CD8-positive, alpha-beta memory T cell (primary cell): ENCODE data around the gene SDK1. TPM values are rescaled to one million over a fixed set of nuclear protein-coding genes. Genes with fewer than 3 reads are reported as not detected.

ENCODE experiments used
- CTCF ChIA-PET: fragments of 350-600 bp; sonication (Branson Sonifier 250); formaldehyde crosslinking; loops from one replicate; lab custom pipeline; 2021; ENCODE audit warnings: antibody characterized with exemption; lab: Charles Lee
- POLR2A ChIA-PET: fragments of 350-600 bp; sonication (Branson Sonifier 250); formaldehyde crosslinking; loops from one replicate; lab custom pipeline; 2021; ENCODE audit warnings: antibody characterized with exemption; lab: Charles Lee
- DNase-seq, 5 donors: peaks; one replicate each; pipeline versions ENCODE4 v3.0.0 to v3.0.0-alpha.2; 2020 to 2022; ENCODE audit warnings: mixed read lengths in 1 of 5
- H3K27ac ChIP-seq: one replicate; pipeline ENCODE4 v1.7.0; 2013; ENCODE audit warnings: low read depth, mild to moderate bottlenecking, low read length, moderate library complexity
- H3K27me3 ChIP-seq: 2 replicates; pipeline ENCODE4 v1.7.0; 2013; ENCODE audit warnings: low read length, mild to moderate bottlenecking; ENCODE audit not compliant: insufficient read depth, poor library complexity, severe bottlenecking
- H3K36me3 ChIP-seq: 2 replicates; pipeline ENCODE4 v1.7.0; 2013; ENCODE audit warnings: mild to moderate bottlenecking, low read length, moderate library complexity; ENCODE audit not compliant: insufficient read depth
- H3K4me1 ChIP-seq: 2 replicates; pipeline ENCODE4 v1.7.0; 2013; ENCODE audit warnings: mild to moderate bottlenecking, low read length, moderate library complexity; ENCODE audit not compliant: insufficient read depth
- H3K4me3 ChIP-seq: 2 replicates; pipeline ENCODE4 v1.7.0; 2013; ENCODE audit warnings: mild to moderate bottlenecking, low read length
- H3K9me3 ChIP-seq: 2 replicates; pipeline ENCODE4 v1.7.0; 2013; ENCODE audit warnings: mild to moderate bottlenecking, low read length
- H3K27ac Mint-ChIP-seq, 8 donors: one replicate each; pipeline ENCODE4 v1.8.0; 2020 to 2021; ENCODE audit warnings: mixed read lengths in 8 of 8, mild to moderate bottlenecking in 6 of 8, inconsistent platforms in 3 of 8, moderate library complexity in 3 of 8
- H3K27me3 Mint-ChIP-seq, 2 donors: one replicate each; pipeline ENCODE4 v1.8.0; 2020 to 2021; ENCODE audit warnings: mixed read lengths in 2 of 2, mild to moderate bottlenecking in 1 of 2, moderate library complexity in 1 of 2
- H3K36me3 Mint-ChIP-seq, 3 donors: one replicate each; pipeline ENCODE4 v1.8.0; 2020 to 2021; ENCODE audit warnings: mixed read lengths in 3 of 3, inconsistent platforms in 1 of 3, mild to moderate bottlenecking in 1 of 3
- H3K4me1 Mint-ChIP-seq, 3 donors: one replicate each; pipeline ENCODE4 v1.8.0; 2020 to 2021; ENCODE audit warnings: mixed read lengths in 3 of 3, inconsistent platforms in 1 of 3, mild to moderate bottlenecking in 1 of 3
- H3K4me3 Mint-ChIP-seq, 7 donors: one replicate each; pipeline ENCODE4 v1.8.0; 2020 to 2021; ENCODE audit warnings: mixed read lengths in 7 of 7, mild to moderate bottlenecking in 6 of 7, moderate library complexity in 4 of 7, inconsistent platforms in 2 of 7
- H3K9me3 Mint-ChIP-seq, 5 donors: one replicate each; pipeline ENCODE4 v1.8.0; 2020 to 2022; ENCODE audit warnings: mixed read lengths in 5 of 5, mild to moderate bottlenecking in 3 of 5, moderate library complexity in 2 of 5, inconsistent platforms in 1 of 5
- polyA plus RNA-seq: library from polyadenylated mRNA; unstranded; fragments of 300-500 nt; fragmentation: Illumina TruSeq; gene quantifications from one replicate; pipeline ENCODE4 v1.2.3, GENCODE V29; 2021
- total RNA-seq, 2 experiments: library from RNA; stranded (reverse); gene quantifications; one replicate each; pipeline ENCODE4 v1.2.3, GENCODE V29; 2021

SDK1 gene
- total and polyA plus RNA-seq, 3 experiments from 2014 or later = 0.04 TPM; not detected in 1

- Mint-ChIP-seq H3K36me3 (no peaks in the 10 kb centered on the region), H3K4me3 (no peak overlapping the region), H3K27ac (no peak overlapping the region), H3K27me3 (peaks cover 0 to 3% of the 10 kb centered on the region in 2 donors), H3K9me3 (peaks cover 0 to 3% (median 0%) of the 10 kb centered on the region in 5 donors), H3K4me1 (no peaks in the 10 kb centered on the region)
- ChIA-PET CTCF (no interaction called here), POLR2A (no interaction called here)
- Histone ChIP-seq H3K27me3 (no peaks in the 10 kb centered on the region), H3K27ac (no peak overlapping the region), H3K9me3 (no peaks in the 10 kb centered on the region), H3K4me3 (no peak overlapping the region), H3K36me3 (no peaks in the 10 kb centered on the region), H3K4me1 (no peaks in the 10 kb centered on the region)
- DNase-seq = no peak
These were observed 868.4 kb downstream of the SDK1 start for GRCh38 chr7:4169455-4169854.

GRCh38 chr7:4170997-4171786 is 870.1 kb downstream of the SDK1 start:
- Mint-ChIP-seq H3K36me3 (no peaks in the 10 kb centered on the region), H3K27ac (no peak overlapping the region), H3K27me3 (peaks cover 0 to 3% of the 10 kb centered on the region in 2 donors), H3K9me3 (peaks cover 0 to 3% (median 0%) of the 10 kb centered on the region in 5 donors), H3K4me1 (no peaks in the 10 kb centered on the region), H3K4me3 (no peak overlapping the region)
- Histone ChIP-seq H3K9me3 (no peaks in the 10 kb centered on the region), H3K4me1 (no peaks in the 10 kb centered on the region), H3K36me3 (no peaks in the 10 kb centered on the region), H3K4me3 (no peak overlapping the region), H3K27me3 (no peaks in the 10 kb centered on the region), H3K27ac (no peak overlapping the region)
- ChIA-PET POLR2A (no interaction called here), CTCF (no interaction called here)
- no peak for DNase-seq

GRCh38 chr7:4172883-4173282 is 871.8 kb downstream of the SDK1 start:
- CTCF ChIA-PET = no interaction called here
- Mint-ChIP-seq H3K9me3 (peaks cover 0 to 2% (median 0%) of the 10 kb centered on the region in 5 donors), H3K4me1 (no peaks in the 10 kb centered on the region), H3K36me3 (no peaks in the 10 kb centered on the region), H3K27me3 (peaks cover 0 to 3% of the 10 kb centered on the region in 2 donors), H3K4me3 (no peak overlapping the region), H3K27ac (peak overlapping the region in 1 of 8 donors; percentile 34)
- H3K9me3 ChIP-seq = no peaks in the 10 kb centered on the region
- no peaks in the 10 kb centered on the region for H3K36me3 ChIP-seq
- no peak overlapping the region for H3K27ac ChIP-seq
- no peak overlapping the region for H3K4me3 ChIP-seq
- DNase-seq = no peak
- H3K4me1 ChIP-seq = no peaks in the 10 kb centered on the region
- H3K27me3 ChIP-seq = no peaks in the 10 kb centered on the region
- POLR2A ChIA-PET = no interaction called here

- Mint-ChIP-seq H3K4me3 (no peak overlapping the region), H3K4me1 (no peaks in the 10 kb centered on the region), H3K27ac (no peak overlapping the region), H3K27me3 (no peaks in the 10 kb centered on the region), H3K9me3 (peaks cover 0 to 2% (median 0%) of the 10 kb centered on the region in 5 donors), H3K36me3 (no peaks in the 10 kb centered on the region)
- no peaks in the 10 kb centered on the region for H3K36me3 ChIP-seq
- DNase-seq = no peak
- H3K4me1 ChIP-seq = no peaks in the 10 kb centered on the region
- ChIA-PET CTCF (no interaction called here), POLR2A (no interaction called here)
- H3K27ac ChIP-seq = no peak overlapping the region
- H3K9me3 ChIP-seq = no peaks in the 10 kb centered on the region
- H3K4me3 ChIP-seq = no peak overlapping the region
- H3K27me3 ChIP-seq = no peaks in the 10 kb centered on the region
These were observed 872.6 kb downstream of the SDK1 start for GRCh38 chr7:4173615-4174014.

- no peak for DNase-seq
- Histone ChIP-seq H3K36me3 (no peaks in the 10 kb centered on the region), H3K27ac (no peak overlapping the region), H3K4me3 (no peak overlapping the region), H3K4me1 (no peaks in the 10 kb centered on the region), H3K27me3 (no peaks in the 10 kb centered on the region), H3K9me3 (no peaks in the 10 kb centered on the region)
- H3K36me3 Mint-ChIP-seq = no peaks in the 10 kb centered on the region
- ChIA-PET POLR2A (no interaction called here), CTCF (no interaction called here)
- no peaks in the 10 kb centered on the region for H3K4me1 Mint-ChIP-seq
- no peak overlapping the region for H3K4me3 Mint-ChIP-seq
- H3K27me3 Mint-ChIP-seq = no peaks in the 10 kb centered on the region
- no peak overlapping the region for H3K27ac Mint-ChIP-seq
- peaks cover 0 to 2% (median 0%) of the 10 kb centered on the region in 5 donors for H3K9me3 Mint-ChIP-seq
These were observed 873.0 kb downstream of the SDK1 start for GRCh38 chr7:4174016-4174415.

GRCh38 chr7:4174451-4174850 is 873.4 kb downstream of the SDK1 start:
- no peak overlapping the region for H3K4me3 ChIP-seq
- ChIA-PET CTCF (no interaction called here), POLR2A (no interaction called here)
- H3K9me3 ChIP-seq = no peaks in the 10 kb centered on the region
- Mint-ChIP-seq H3K4me3 (no peak overlapping the region), H3K36me3 (no peaks in the 10 kb centered on the region), H3K4me1 (no peaks in the 10 kb centered on the region), H3K9me3 (peaks cover 0 to 2% (median 0%) of the 10 kb centered on the region in 5 donors), H3K27ac (no peak overlapping the region), H3K27me3 (no peaks in the 10 kb centered on the region)
- no peaks in the 10 kb centered on the region for H3K4me1 ChIP-seq
- H3K27me3 ChIP-seq = no peaks in the 10 kb centered on the region
- H3K27ac ChIP-seq = no peak overlapping the region
- DNase-seq = no peak
- no peaks in the 10 kb centered on the region for H3K36me3 ChIP-seq

- DNase-seq = peak in 1 of 5 donors; percentile 14
- no peak overlapping the region for H3K27ac ChIP-seq
- no peaks in the 10 kb centered on the region for H3K36me3 ChIP-seq
- ChIA-PET POLR2A (no interaction called here), CTCF (no interaction called here)
- Mint-ChIP-seq H3K4me1 (no peaks in the 10 kb centered on the region), H3K27ac (no peak overlapping the region), H3K9me3 (peaks cover 0 to 2% (median 0%) of the 10 kb centered on the region in 5 donors), H3K27me3 (no peaks in the 10 kb centered on the region), H3K36me3 (no peaks in the 10 kb centered on the region), H3K4me3 (no peak overlapping the region)
- H3K9me3 ChIP-seq = no peaks in the 10 kb centered on the region
- H3K4me1 ChIP-seq = no peaks in the 10 kb centered on the region
- H3K27me3 ChIP-seq = no peaks in the 10 kb centered on the region
- H3K4me3 ChIP-seq = no peak overlapping the region
These were observed 873.8 kb downstream of the SDK1 start for GRCh38 chr7:4174884-4175283.

- no peaks in the 10 kb centered on the region for H3K36me3 ChIP-seq
- Mint-ChIP-seq H3K4me3 (no peak overlapping the region), H3K27me3 (no peaks in the 10 kb centered on the region), H3K4me1 (no peaks in the 10 kb centered on the region), H3K36me3 (no peaks in the 10 kb centered on the region), H3K27ac (peak overlapping the region in 1 of 8 donors; percentile 38), H3K9me3 (peaks cover 0 to 2% (median 0%) of the 10 kb centered on the region in 5 donors)
- ChIA-PET CTCF (no interaction called here), POLR2A (no interaction called here)
- H3K4me3 ChIP-seq = no peak overlapping the region
- peak in 1 of 5 donors; percentile 29 for DNase-seq
- H3K9me3 ChIP-seq = no peaks in the 10 kb centered on the region
- no peaks in the 10 kb centered on the region for H3K27me3 ChIP-seq
- no peaks in the 10 kb centered on the region for H3K4me1 ChIP-seq
- no peak overlapping the region for H3K27ac ChIP-seq
These were observed 874.4 kb downstream of the SDK1 start for GRCh38 chr7:4175346-4175973.
